ENCODE results near the gene AQP10. TPM values are rescaled to one million over a fixed set of nuclear protein-coding genes. Genes with fewer than 3 reads are reported as not detected.

Gene AQP10
- total RNA-seq, 1 experiment from 2014 or later, result not detected

GRCh38 chr1:154351363-154352068 is 30.6 kb downstream of the AQP10 start:
- Mint-ChIP-seq H3K27me3 (ENCODE audit: unreplicated experiment) (peaks cover 26% of the 10 kb centered on the region), H3K9me3 (ENCODE audit: low read depth, unreplicated experiment) (no peaks in the 10 kb centered on the region), H3K27ac (ENCODE audit: unreplicated experiment) (no peak overlapping the region), H3K4me3 (ENCODE audit: low read depth, unreplicated experiment) (no peak overlapping the region), H3K4me1 (ENCODE audit: low read depth, unreplicated experiment) (peaks cover 39% of the 10 kb centered on the region), H3K36me3 (ENCODE audit: insufficient read depth, unreplicated experiment) (peaks cover 11% of the 10 kb centered on the region)
- TF ChIP-seq CTCF (IDR thresholded peaks at IDR 0.05; ENCODE audit: unreplicated experiment), result no peak
- CTCF ChIA-PET, result interaction anchor here (0.5 to 1.3 kb wide), 8 partner anchors 16 to 1016 kb away, joined by 3 to 10 read pairs (median 6); partner anchors contain the start of gene IL6R
- no TSS peak for BruUV-seq (replicated peaks)
- peak; percentile 62 for DNase-seq
- intact Hi-C loops (cut with micrococcal nuclease; ENCODE audit: unreplicated experiment), result no loop called here

GRCh38 chr1:154352245-154352580 is 31.3 kb downstream of the AQP10 start:
- peaks cover 11% of the 10 kb centered on the region for H3K36me3 Mint-ChIP-seq (ENCODE audit: insufficient read depth, unreplicated experiment)
- H3K4me1 Mint-ChIP-seq (ENCODE audit: low read depth, unreplicated experiment), result peaks cover 36% of the 10 kb centered on the region
- H3K27ac Mint-ChIP-seq (ENCODE audit: unreplicated experiment), result peak overlapping the region; percentile 32
- intact Hi-C loops (cut with micrococcal nuclease; ENCODE audit: unreplicated experiment), result no loop called here
- H3K4me3 Mint-ChIP-seq (ENCODE audit: low read depth, unreplicated experiment), result peak overlapping the region; percentile 63
- H3K9me3 Mint-ChIP-seq (ENCODE audit: low read depth, unreplicated experiment), result no peaks in the 10 kb centered on the region
- DNase-seq, result no peak
- peaks cover 26% of the 10 kb centered on the region for H3K27me3 Mint-ChIP-seq (ENCODE audit: unreplicated experiment)
- CTCF ChIA-PET, result interaction anchor here (0.6 to 2.8 kb wide), 7 partner anchors 17 to 841 kb away, joined by 3 to 10 read pairs (median 5); partner anchors contain the start of gene IL6R
- no peak for TF ChIP-seq CTCF (IDR thresholded peaks at IDR 0.05; ENCODE audit: unreplicated experiment)
- no TSS peak for BruUV-seq (replicated peaks)

- H3K36me3 Mint-ChIP-seq (ENCODE audit: insufficient read depth, unreplicated experiment), result peaks cover 11% of the 10 kb centered on the region
- CTCF ChIA-PET, result interaction anchor here (0.7 to 2.8 kb wide), 4 partner anchors 18 to 127 kb away, joined by 3 to 10 read pairs (median 4); no protein-coding TSS in a partner anchor
- peak; percentile 49 for DNase-seq
- BruUV-seq (replicated peaks), result no TSS peak
- H3K4me3 Mint-ChIP-seq (ENCODE audit: low read depth, unreplicated experiment), result peak overlapping the region; percentile 63
- peak; percentile 17 for TF ChIP-seq CTCF (IDR thresholded peaks at IDR 0.05; ENCODE audit: unreplicated experiment)
- H3K4me1 Mint-ChIP-seq (ENCODE audit: low read depth, unreplicated experiment), result peaks cover 32% of the 10 kb centered on the region
- H3K27me3 Mint-ChIP-seq (ENCODE audit: unreplicated experiment), result peaks cover 26% of the 10 kb centered on the region
- H3K27ac Mint-ChIP-seq (ENCODE audit: unreplicated experiment), result peak overlapping the region; percentile 32
- intact Hi-C loops (cut with micrococcal nuclease; ENCODE audit: unreplicated experiment), result no loop called here
- H3K9me3 Mint-ChIP-seq (ENCODE audit: low read depth, unreplicated experiment), result no peaks in the 10 kb centered on the region
These were observed 31.9 kb downstream of the AQP10 start for GRCh38 chr1:154352581-154353459.

DNA sequence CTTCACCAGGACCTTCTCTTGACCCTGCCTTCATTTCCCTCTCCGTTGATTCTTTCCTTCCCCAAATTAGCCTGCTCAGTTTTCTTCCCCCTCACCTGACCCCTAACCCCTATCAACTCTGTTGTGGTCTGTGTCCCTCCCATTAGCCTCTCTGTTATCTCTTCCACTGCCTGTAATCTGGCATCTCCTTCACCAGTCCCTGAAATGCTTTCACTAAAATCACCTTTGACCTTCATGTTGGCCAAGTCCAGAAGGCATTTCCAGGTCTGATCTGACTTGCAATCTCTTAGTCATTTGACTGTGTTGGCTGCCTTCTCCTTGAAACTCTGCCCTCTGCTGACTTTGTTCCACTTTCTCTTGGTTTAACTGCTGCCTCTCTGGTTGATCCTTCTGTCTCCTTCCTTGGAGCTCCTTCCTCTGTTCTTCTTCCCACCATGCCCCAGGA is 32.6 kb downstream of the AQP10 start:
- peak; percentile 29 for DNase-seq
- H3K27ac Mint-ChIP-seq (ENCODE audit: unreplicated experiment), result peak overlapping the region; percentile 29
- peaks cover 26% of the 10 kb centered on the region for H3K27me3 Mint-ChIP-seq (ENCODE audit: unreplicated experiment)
- no peak for TF ChIP-seq CTCF (IDR thresholded peaks at IDR 0.05; ENCODE audit: unreplicated experiment)
- no TSS peak for BruUV-seq (replicated peaks)
- H3K4me3 Mint-ChIP-seq (ENCODE audit: low read depth, unreplicated experiment), result peak overlapping the region; percentile 63
- intact Hi-C loops (cut with micrococcal nuclease; ENCODE audit: unreplicated experiment), result no loop called here
- H3K36me3 Mint-ChIP-seq (ENCODE audit: insufficient read depth, unreplicated experiment), result peaks cover 11% of the 10 kb centered on the region
- peaks cover 32% of the 10 kb centered on the region for H3K4me1 Mint-ChIP-seq (ENCODE audit: low read depth, unreplicated experiment)
- CTCF ChIA-PET, result interaction anchor here (0.7 to 2.8 kb wide), 3 partner anchors 19 to 126 kb away, joined by 3 to 10 read pairs (median 3); no protein-coding TSS in a partner anchor
- H3K9me3 Mint-ChIP-seq (ENCODE audit: low read depth, unreplicated experiment), result no peaks in the 10 kb centered on the region

Measured in Calu3 (cell line).